Measurements from ENCODE around the gene ACVR1C.

ACVR1C gene

DNA sequence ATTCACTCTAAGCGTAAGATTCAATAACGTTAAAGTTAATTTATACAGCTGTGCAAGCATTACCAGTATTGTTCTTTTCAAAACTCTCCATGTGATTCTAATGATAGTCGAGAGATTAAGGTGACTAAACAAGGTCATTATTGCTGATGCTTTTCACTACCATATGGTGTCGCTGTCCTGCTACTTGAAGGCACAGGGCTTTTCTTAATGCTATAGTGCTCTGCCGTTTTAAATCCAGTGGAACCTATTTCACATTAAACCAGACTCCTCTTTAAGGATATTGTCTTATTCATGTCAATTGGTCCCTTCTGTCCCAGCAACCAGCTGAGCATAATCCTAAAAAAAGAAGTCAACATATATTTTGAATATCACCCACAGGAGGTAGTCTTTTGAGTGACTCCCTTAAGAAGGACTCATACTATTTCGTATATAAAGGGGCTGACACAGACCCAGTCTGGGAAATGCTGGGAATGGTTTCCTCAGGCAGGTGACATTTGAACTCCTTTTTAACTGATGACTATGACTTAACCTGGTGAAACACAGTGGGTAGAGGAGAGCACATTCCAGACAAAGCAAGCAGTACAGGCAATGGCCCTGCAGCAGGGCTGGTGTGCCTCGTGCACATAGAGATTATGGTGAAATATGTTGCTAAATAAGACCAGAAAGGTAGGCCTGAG, 130.9 kb downstream of the ACVR1C start:
- DNase-seq (ENCODE audit: low read depth in 2 of 2): no peak

DNA sequence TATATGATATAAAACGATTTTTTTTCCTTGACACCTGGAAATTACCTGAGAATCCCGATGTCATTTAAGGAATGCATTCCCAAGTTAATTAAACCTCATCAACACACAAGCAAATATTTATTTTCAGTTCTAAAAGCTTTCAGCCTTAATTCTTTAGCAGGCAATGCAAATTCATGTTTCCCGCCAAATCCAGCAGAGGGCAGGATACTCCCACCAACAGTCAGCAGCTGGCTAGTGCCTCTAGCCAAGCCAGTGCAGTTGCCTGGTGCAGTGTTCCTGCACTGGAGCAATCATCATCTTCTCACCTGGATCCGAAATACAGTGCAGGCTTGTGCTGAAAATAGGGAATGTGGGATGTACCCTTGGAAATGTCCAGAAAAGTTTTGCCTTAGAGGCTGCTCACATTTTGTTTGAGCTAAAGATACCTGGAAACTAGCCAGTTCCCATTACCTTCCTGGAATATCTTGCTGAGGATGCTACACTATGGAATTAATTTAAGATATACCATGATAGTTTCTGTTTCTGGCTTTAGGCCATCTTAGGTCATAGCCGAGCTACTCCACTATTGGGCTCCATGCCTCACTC, 136.4 kb downstream of the ACVR1C start:
- DNase-seq (ENCODE audit: low read depth in 2 of 2): peak; percentile 46 to 59

DNA sequence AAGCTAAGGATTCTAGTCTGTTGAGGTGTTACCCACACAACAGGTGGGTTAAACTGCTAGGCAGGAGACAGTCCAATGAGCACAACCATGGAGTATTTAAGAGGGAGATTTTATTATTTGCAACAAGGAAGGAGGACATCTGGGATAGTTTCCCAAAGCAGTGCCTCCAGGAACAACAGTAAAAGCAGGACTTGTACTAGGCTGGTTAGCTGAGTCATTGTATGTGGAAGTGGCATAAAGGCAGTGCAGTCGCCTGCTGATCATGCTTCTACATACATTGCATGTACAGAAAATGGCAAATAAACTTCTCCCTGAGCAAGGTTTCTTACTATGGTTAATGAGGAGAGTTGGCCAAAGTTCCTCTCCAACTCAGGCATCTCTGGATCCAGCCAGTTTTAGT, 138.7 kb downstream of the ACVR1C start:
- DNase-seq (ENCODE audit: low read depth in 2 of 2): no peak

DNA sequence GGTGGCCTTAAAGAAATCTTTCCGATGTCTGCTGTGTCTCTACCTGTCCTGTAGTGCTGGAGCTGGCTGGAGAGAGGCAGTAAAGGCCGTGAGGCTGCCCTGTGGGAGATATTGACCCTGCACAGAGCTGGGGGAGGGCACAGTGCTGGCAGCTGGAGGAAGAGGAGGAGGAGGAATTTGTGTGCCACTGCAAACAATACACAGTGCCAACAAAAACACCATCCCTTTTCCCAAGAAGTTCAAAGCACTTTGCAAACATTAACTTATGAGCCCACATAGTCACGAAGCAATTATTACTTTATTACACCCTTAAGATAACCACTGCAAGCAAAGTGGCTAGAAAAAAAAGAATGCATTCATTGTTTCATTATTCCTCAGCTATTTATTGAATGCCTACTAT, 139.8 kb downstream of the ACVR1C start:
- no peak for DNase-seq (ENCODE audit: low read depth in 2 of 2)

- no peak for DNase-seq (ENCODE audit: low read depth in 2 of 2)
These were observed 140.9 kb downstream of the ACVR1C start for GRCh38 chr2:157487747-157488146.

DNA sequence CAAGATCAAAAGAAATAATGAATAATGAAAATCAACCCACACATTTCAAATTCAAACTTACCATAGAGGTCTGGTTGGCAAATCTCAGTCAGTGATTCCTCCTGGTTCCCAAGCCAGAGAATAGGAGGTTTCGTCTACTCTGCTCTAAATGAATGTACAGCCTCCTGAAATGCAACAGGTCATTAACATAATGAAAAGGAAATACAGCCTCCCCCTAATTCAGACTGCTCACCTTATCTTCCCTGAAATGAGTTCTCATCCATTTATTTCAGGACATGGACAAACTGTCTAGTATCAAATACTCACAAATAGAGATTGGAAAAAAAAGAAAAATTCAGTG, 141.4 kb downstream of the ACVR1C start:
- DNase-seq (ENCODE audit: low read depth in 2 of 2): no peak

- no peak for DNase-seq (ENCODE audit: low read depth in 2 of 2)
These were observed 141.9 kb downstream of the ACVR1C start for GRCh38 chr2:157486596-157487270.

GRCh38 chr2:157480182-157480961, 148.3 kb downstream of the ACVR1C start:
- peak in 1 of 2 donors; percentile 37 for DNase-seq (ENCODE audit: low read depth in 2 of 2)

DNA sequence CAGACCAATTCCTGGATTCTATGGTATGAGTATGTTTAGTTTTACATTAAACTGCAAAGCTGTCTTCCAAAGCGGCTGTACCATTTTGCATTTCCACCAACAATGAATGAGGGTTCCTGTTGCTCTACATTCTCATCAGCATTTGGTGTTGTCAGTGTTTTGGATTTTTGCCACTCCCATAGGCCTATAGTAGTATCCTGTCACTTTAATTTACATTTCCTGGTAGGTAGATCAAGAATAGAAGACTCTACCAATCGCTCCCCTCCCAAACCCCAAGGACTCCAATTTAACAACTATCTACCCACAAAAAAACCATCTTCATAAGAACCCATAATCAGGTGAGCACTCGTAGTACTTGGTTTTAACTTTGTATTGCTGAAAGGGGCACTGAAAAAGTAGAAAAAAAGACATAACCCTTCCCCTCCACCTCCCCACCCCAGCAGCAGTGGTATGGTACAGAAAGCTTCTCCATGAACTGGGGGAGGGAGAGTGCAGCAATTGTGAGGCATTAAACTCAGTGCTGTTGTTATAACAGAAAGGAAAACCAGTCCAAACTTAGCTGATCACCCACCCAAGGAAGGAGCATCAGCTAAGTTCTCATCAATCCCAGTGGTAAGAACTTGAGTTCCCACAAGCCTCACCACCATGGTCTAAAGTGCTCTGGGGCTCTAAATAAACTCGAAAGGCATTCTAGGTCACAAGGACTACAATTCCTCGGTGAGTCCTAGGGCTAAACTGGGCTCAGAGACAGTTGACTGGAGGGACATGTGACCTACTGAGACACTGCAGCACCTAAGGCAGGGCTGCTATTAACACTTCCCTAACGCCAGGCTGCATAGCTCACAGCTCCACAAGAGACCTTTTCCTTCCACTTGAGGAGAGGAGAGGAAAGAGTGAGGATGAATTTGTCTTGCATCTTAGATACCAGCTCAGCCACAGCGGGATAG, 149.3 kb downstream of the ACVR1C start:
- DNase-seq (ENCODE audit: low read depth in 2 of 2): no peak

DNA sequence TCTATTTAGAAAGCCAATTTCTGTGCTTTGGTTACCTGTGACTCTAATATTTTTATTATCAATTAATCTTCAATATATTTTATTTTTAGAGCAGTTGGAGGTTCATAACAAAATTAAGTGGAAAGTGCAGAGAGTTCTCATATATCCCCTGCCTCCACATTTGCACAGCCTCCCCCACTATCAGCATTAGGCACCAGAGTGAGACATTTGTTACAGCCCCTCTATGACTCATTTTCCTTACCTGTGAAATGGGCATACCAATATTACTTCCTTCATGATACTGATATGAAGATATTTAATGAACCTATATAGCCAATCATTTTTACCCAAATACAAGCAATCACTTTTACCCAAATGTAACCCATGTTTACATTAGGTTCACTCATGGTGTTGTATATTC, 150.7 kb downstream of the ACVR1C start:
- no peak for DNase-seq (ENCODE audit: low read depth in 2 of 2)

- no peak for DNase-seq (ENCODE audit: low read depth in 2 of 2)
These were observed 151.5 kb downstream of the ACVR1C start for GRCh38 chr2:157476953-157477709.
